ENCODE results near the gene PALMD.

Gene PALMD

GRCh38 chr1:99704356-99704816, 58.5 kb downstream of the PALMD start:
- no peaks in the 10 kb centered on the region for H3K27me3 ChIP-seq (replicated peaks)
- TF ChIP-seq CTCF (IDR thresholded peaks at IDR 0.05; ENCODE audit: low read depth, low read length, missing control alignments): no peak
- no peak overlapping the region for H3K27ac ChIP-seq
- no peak for DNase-seq
- no peaks in the 10 kb centered on the region for H3K36me3 ChIP-seq (replicated peaks)
- no peak overlapping the region for H3K4me3 ChIP-seq (ENCODE audit: low read depth, low read length)
- in situ Hi-C loops (cut with HindIII; ENCODE audit: low pct_ligation_motif_present, low sequenced_read_pairs): no loop called here

- no peaks in the 10 kb centered on the region for H3K36me3 ChIP-seq (replicated peaks)
- no peaks in the 10 kb centered on the region for H3K27me3 ChIP-seq (replicated peaks)
- no peak overlapping the region for H3K27ac ChIP-seq
- no peak for DNase-seq
- in situ Hi-C loops (cut with HindIII; ENCODE audit: low pct_ligation_motif_present, low sequenced_read_pairs): no loop called here
- TF ChIP-seq CTCF (IDR thresholded peaks at IDR 0.05; ENCODE audit: low read depth, low read length, missing control alignments): no peak
- no peak overlapping the region for H3K4me3 ChIP-seq (ENCODE audit: low read depth, low read length)
These were observed 59.5 kb downstream of the PALMD start for GRCh38 chr1:99705385-99705784.

DNA sequence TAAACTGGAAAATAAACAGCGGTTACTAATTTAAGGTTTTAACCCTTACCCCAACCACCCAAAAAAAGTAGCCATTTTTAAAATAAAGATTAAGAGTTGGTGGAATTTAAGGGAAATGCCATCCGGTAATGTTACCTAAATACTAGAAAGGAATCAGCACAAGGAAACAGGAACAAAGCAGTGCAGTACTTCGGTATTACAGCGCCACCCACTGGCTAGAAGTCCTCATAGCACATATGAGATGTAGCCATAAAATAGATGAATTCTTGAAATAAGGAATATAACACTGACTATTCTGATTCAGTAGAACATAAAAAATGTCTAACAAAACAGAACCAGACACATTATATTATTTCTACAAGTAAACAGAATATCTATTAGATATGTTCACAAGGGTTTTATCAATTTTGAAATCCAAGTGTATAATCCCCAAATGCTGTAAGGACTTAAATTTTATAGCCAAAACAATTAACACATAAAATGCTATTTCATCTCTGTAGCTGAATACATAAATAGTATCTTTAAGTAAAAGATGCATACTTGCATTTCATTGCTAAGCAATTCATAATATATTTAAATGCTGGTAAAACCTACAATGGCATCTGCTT, 61.7 kb downstream of the PALMD start:
- Histone ChIP-seq H3K36me3 (replicated peaks) (no peaks in the 10 kb centered on the region), H3K4me3 (ENCODE audit: low read depth, low read length) (no peak overlapping the region), H3K27ac (no peak overlapping the region), H3K27me3 (replicated peaks) (no peaks in the 10 kb centered on the region)
- peak; percentile 85 for TF ChIP-seq CTCF (IDR thresholded peaks at IDR 0.05; ENCODE audit: low read depth, low read length, missing control alignments)
- peak; percentile 79 for DNase-seq
- in situ Hi-C loops (cut with HindIII; ENCODE audit: low pct_ligation_motif_present, low sequenced_read_pairs): no loop called here

GRCh38 chr1:99710994-99711393, 65.1 kb downstream of the PALMD start:
- in situ Hi-C loops (cut with HindIII; ENCODE audit: low pct_ligation_motif_present, low sequenced_read_pairs): no loop called here
- TF ChIP-seq CTCF (IDR thresholded peaks at IDR 0.05; ENCODE audit: low read depth, low read length, missing control alignments): no peak
- H3K36me3 ChIP-seq (replicated peaks): no peaks in the 10 kb centered on the region
- H3K27me3 ChIP-seq (replicated peaks): no peaks in the 10 kb centered on the region
- no peak for DNase-seq
- no peak overlapping the region for H3K27ac ChIP-seq
- H3K4me3 ChIP-seq (ENCODE audit: low read depth, low read length): no peak overlapping the region

- TF ChIP-seq CTCF (IDR thresholded peaks at IDR 0.05; ENCODE audit: low read depth, low read length, missing control alignments): no peak
- DNase-seq: no peak
- no peaks in the 10 kb centered on the region for H3K36me3 ChIP-seq (replicated peaks)
- in situ Hi-C loops (cut with HindIII; ENCODE audit: low pct_ligation_motif_present, low sequenced_read_pairs): no loop called here
- no peaks in the 10 kb centered on the region for H3K27me3 ChIP-seq (replicated peaks)
- no peak overlapping the region for H3K4me3 ChIP-seq (ENCODE audit: low read depth, low read length)
- no peak overlapping the region for H3K27ac ChIP-seq
These were observed 67.1 kb downstream of the PALMD start for GRCh38 chr1:99713006-99713405.

GRCh38 chr1:99717005-99717404, 71.1 kb downstream of the PALMD start:
- Histone ChIP-seq H3K27ac (no peak overlapping the region), H3K4me3 (ENCODE audit: low read depth, low read length) (no peak overlapping the region), H3K27me3 (replicated peaks) (no peaks in the 10 kb centered on the region), H3K36me3 (replicated peaks) (no peaks in the 10 kb centered on the region)
- no peak for TF ChIP-seq CTCF (IDR thresholded peaks at IDR 0.05; ENCODE audit: low read depth, low read length, missing control alignments)
- DNase-seq: no peak
- in situ Hi-C loops (cut with HindIII; ENCODE audit: low pct_ligation_motif_present, low sequenced_read_pairs): no loop called here
